GM12878 (cell line): Measurements from ENCODE around the gene OSBPL2. TPM values are rescaled to one million over a fixed set of nuclear protein-coding genes. Genes with fewer than 3 reads are reported as not detected.
A peak's percentile ranks its signal among the peaks of the same experiment; 100 is the strongest.

ENCODE experiments used
- ATF7 ChIP-seq: fragments of 450-650 bp; IDR thresholded peaks from 2 replicates; pipeline ENCODE4 v1.6.1; 2016; ENCODE audit warnings: low read depth, mild to moderate bottlenecking
- BHLHE40 ChIP-seq, 2 experiments: fragments of 450-650 bp in 1 of 2; IDR thresholded peaks; 2 replicates each; pipeline ENCODE4 v1.6.1; 2011 to 2017; ENCODE audit warnings: low read depth in 2 of 2, borderline replicate concordance in 1 of 2, improper control_type of control experiment in 1 of 2, low read length in 1 of 2, mild to moderate bottlenecking in 1 of 2
- GABPA ChIP-seq: IDR thresholded peaks from 2 replicates; pipeline ENCODE4 v1.6.1; 2014; ENCODE audit warnings: antibody characterized with exemption, low read depth, mild to moderate bottlenecking, inconsistent platforms
- JUNB ChIP-seq: IDR thresholded peaks from 2 replicates; pipeline ENCODE4 v1.6.1; 2016; ENCODE audit warnings: antibody characterized with exemption, mild to moderate bottlenecking
- MEF2B ChIP-seq: fragments of 450-650 bp; IDR thresholded peaks from 2 replicates; pipeline ENCODE4 v1.6.1; 2018; ENCODE audit warnings: mild to moderate bottlenecking, moderate library complexity; ENCODE audit not compliant: partially characterized antibody, poor library complexity, severe bottlenecking
- MYB ChIP-seq: fragments of 150-350 bp; IDR thresholded peaks from 2 replicates; pipeline ENCODE4 v1.6.1; 2014; ENCODE audit warnings: mild to moderate bottlenecking, low read depth, low read length, borderline replicate concordance
- NR2F1 ChIP-seq: fragments of 450-650 bp; conservative IDR thresholded peaks from 2 replicates; pipeline ENCODE4 v1.6.1; 2017; ENCODE audit warnings: mild to moderate bottlenecking
- NRF1 ChIP-seq: conservative IDR thresholded peaks from 2 replicates; pipeline ENCODE4 v1.6.1; 2011; ENCODE audit warnings: mild to moderate bottlenecking, low read depth, low read length, improper control_type of control experiment
- PML ChIP-seq: IDR thresholded peaks from 2 replicates; pipeline ENCODE4 v1.6.1; 2012; ENCODE audit warnings: low read length, inconsistent platforms
- POLR2A ChIP-seq: IDR thresholded peaks from 2 replicates; pipeline ENCODE4 v1.6.1; 2011; ENCODE audit warnings: low read depth, mild to moderate bottlenecking, low read length
- POLR2AphosphoS2 ChIP-seq: IDR thresholded peaks from 2 replicates; pipeline ENCODE4 v1.6.1; 2011; ENCODE audit warnings: low read depth, mild to moderate bottlenecking, low read length, improper control_type of control experiment, moderate library complexity
- RBBP5 ChIP-seq: fragments of 200-600 bp; sonication (generic); conservative IDR thresholded peaks from 2 replicates; pipeline ENCODE4 v1.6.1; 2016
- SIN3A ChIP-seq: IDR thresholded peaks from 2 replicates; pipeline ENCODE4 v1.6.1; 2012; ENCODE audit warnings: low read depth, low read length, improper control_type of control experiment
- SIX5 ChIP-seq: IDR thresholded peaks from 2 replicates; pipeline ENCODE4 v1.6.1; 2011; ENCODE audit warnings: mild to moderate bottlenecking, low read depth, low read length, moderate library complexity; ENCODE audit not compliant: severe bottlenecking
- SMARCA5 ChIP-seq: fragments of 450-650 bp; IDR thresholded peaks from 2 replicates; pipeline ENCODE4 v1.6.1; 2017; ENCODE audit warnings: mild to moderate bottlenecking
- STAT3 ChIP-seq: IDR thresholded peaks from 2 replicates; pipeline ENCODE4 v1.6.1; 2011; ENCODE audit warnings: low read depth, low read length, improper control_type of control experiment
- TARDBP ChIP-seq: IDR thresholded peaks from 2 replicates; pipeline ENCODE4 v1.6.1; 2016; ENCODE audit warnings: borderline replicate concordance
- TCF12 ChIP-seq: IDR thresholded peaks from 2 replicates; pipeline ENCODE4 v1.6.1; 2011; ENCODE audit warnings: low read depth, mild to moderate bottlenecking, low read length
- ZZZ3 ChIP-seq: IDR thresholded peaks from 2 replicates; pipeline ENCODE4 v1.6.1; 2011; ENCODE audit warnings: low read depth; ENCODE audit not compliant: control insufficient read depth, insufficient read length
- polyA plus RNA-seq, 11 experiments: library from polyadenylated mRNA; depleted of rRNA in 4 of 11; unstranded in 6 of 11; stranded (reverse) in 5 of 11; fragments of >200 nt; fragmentation: Nextera tagmentation in 4 of 11; fragmentation: Illumina TruSeq in 1 of 11; extraction: Ambion mirVana in 4 of 11; extraction: Trizol in 1 of 11; gene quantifications; 1 replicate in 1 of 11; 2 replicates in 10 of 11; pipeline versions ENCODE4 v1.2.1 to v1.2.3, GENCODE V29; 2011 to 2016; ENCODE audit warnings: inconsistent platforms in 2 of 11, missing spikeins in 2 of 11, low read depth in 1 of 11
- total RNA-seq, 4 experiments: library from RNA; depleted of rRNA in 3 of 4; stranded (reverse); fragments of >200 nt in 3 of 4; fragmentation: Illumina TruSeq in 1 of 4; extraction: Trizol in 1 of 4; gene quantifications; 2 replicates each; pipeline versions ENCODE4 v1.2.1 to v1.2.3, GENCODE V29; 2013 to 2021
- TF ChIP-seq, protein P1 (sequence below): fragments of 150-350 bp; IDR thresholded peaks from 2 replicates; pipeline ENCODE4 v1.6.1; 2016; ENCODE audit warnings: low read depth, low read length
- TF ChIP-seq, protein P2 (sequence below): fragments of 450-650 bp; formaldehyde crosslinking; IDR thresholded peaks from 2 replicates; pipeline ENCODE4 v1.5.0; 2022; ENCODE audit warnings: mild to moderate bottlenecking, missing genetic modification characterization
- TF ChIP-seq, protein P3 (sequence below): fragments of 450-650 bp; IDR thresholded peaks from 2 replicates; pipeline ENCODE4 v1.6.1; 2017; ENCODE audit warnings: low read depth, mild to moderate bottlenecking, moderate library complexity

The OSBPL2 gene
- total and polyA plus RNA-seq, 10 of the 15 experiments (the other 5 are each of a cell fraction or from before 2014, with no cell fraction given): 2.8 to 22.3 (median 14.7) TPM

DNA sequence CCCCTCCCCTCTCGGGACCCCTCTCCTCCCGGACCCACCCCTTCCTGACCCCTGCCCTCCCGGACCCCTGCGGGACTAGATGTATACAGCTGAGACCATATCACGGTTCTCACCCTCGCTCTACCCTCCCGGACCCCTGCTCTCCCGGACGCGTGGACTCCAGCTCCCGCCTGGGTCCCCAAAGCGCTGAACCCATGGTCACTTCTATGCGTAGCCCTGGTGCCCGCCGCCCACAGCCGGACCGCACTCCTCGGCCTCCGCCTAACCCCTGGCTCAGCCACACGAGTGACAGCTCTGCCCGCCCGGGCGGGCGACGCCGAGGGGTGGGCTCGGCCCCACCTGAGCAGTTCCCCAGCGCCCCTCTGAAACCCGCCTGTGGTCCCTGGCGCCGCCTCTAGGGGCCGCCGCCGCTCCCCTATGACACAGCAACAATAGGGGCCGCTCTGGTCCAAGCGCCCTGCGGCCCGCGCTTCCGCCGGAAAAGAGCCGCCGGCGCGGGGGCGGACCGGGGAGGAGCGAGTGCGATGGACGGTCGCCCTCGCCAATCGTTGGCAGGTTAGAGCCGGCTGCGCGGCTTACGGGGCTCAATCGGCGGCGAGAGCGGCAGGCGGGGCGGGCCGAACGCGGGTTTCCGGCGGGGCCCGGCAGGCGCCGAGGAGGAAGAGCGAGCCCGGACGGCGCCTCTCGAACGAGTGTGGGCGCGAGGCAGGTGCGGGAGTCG is 64.2 kb downstream of the OSBPL2 start, which contains the start of gene ADRM1 (continued):
- TF ChIP-seq, protein P1, sequence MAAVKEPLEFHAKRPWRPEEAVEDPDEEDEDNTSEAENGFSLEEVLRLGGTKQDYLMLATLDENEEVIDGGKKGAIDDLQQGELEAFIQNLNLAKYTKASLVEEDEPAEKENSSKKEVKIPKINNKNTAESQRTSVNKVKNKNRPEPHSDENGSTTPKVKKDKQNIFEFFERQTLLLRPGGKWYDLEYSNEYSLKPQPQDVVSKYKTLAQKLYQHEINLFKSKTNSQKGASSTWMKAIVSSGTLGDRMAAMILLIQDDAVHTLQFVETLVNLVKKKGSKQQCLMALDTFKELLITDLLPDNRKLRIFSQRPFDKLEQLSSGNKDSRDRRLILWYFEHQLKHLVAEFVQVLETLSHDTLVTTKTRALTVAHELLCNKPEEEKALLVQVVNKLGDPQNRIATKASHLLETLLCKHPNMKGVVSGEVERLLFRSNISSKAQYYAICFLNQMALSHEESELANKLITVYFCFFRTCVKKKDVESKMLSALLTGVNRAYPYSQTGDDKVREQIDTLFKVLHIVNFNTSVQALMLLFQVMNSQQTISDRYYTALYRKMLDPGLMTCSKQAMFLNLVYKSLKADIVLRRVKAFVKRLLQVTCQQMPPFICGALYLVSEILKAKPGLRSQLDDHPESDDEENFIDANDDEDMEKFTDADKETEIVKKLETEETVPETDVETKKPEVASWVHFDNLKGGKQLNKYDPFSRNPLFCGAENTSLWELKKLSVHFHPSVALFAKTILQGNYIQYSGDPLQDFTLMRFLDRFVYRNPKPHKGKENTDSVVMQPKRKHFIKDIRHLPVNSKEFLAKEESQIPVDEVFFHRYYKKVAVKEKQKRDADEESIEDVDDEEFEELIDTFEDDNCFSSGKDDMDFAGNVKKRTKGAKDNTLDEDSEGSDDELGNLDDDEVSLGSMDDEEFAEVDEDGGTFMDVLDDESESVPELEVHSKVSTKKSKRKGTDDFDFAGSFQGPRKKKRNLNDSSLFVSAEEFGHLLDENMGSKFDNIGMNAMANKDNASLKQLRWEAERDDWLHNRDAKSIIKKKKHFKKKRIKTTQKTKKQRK: peak; percentile 59; the same call in 1 of the 2 replicates
- TF ChIP-seq POLR2AphosphoS2 (no peak), STAT3 (no peak), NRF1 (0 out of 2 replicates have a peak, but pooled peaks have one; percentile 4), SMARCA5 (peak; percentile 86), BHLHE40 (IDR thresholded peaks at IDR 0.05; ENCODE audit: borderline replicate concordance in 1 of 2, low read depth in 2 of 2, low read length in 1 of 2) (peak; percentile 68), SIN3A (peak; percentile 2; the same call in 1 of the 2 replicates), TARDBP (no peak), NR2F1 (peak; percentile 68), ZZZ3 (no peak), ATF7 (no peak), MEF2B (peak; percentile 38), POLR2A (peak; percentile 91), SIX5 (peak; percentile 39), TCF12 (no peak), RBBP5 (no peak), GABPA (peak; percentile 90), PML (no peak), JUNB (no peak), MYB (no peak)
- TF ChIP-seq, protein P2, sequence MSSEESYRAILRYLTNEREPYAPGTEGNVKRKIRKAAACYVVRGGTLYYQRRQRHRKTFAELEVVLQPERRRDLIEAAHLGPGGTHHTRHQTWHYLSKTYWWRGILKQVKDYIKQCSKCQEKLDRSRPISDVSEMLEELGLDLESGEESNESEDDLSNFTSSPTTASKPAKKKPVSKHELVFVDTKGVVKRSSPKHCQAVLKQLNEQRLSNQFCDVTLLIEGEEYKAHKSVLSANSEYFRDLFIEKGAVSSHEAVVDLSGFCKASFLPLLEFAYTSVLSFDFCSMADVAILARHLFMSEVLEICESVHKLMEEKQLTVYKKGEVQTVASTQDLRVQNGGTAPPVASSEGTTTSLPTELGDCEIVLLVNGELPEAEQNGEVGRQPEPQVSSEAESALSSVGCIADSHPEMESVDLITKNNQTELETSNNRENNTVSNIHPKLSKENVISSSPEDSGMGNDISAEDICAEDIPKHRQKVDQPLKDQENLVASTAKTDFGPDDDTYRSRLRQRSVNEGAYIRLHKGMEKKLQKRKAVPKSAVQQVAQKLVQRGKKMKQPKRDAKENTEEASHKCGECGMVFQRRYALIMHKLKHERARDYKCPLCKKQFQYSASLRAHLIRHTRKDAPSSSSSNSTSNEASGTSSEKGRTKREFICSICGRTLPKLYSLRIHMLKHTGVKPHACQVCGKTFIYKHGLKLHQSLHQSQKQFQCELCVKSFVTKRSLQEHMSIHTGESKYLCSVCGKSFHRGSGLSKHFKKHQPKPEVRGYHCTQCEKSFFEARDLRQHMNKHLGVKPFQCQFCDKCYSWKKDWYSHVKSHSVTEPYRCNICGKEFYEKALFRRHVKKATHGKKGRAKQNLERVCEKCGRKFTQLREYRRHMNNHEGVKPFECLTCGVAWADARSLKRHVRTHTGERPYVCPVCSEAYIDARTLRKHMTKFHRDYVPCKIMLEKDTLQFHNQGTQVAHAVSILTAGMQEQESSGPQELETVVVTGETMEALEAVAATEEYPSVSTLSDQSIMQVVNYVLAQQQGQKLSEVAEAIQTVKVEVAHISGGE (CRISPR knock-in tag): no peak
- TF ChIP-seq, protein P3, sequence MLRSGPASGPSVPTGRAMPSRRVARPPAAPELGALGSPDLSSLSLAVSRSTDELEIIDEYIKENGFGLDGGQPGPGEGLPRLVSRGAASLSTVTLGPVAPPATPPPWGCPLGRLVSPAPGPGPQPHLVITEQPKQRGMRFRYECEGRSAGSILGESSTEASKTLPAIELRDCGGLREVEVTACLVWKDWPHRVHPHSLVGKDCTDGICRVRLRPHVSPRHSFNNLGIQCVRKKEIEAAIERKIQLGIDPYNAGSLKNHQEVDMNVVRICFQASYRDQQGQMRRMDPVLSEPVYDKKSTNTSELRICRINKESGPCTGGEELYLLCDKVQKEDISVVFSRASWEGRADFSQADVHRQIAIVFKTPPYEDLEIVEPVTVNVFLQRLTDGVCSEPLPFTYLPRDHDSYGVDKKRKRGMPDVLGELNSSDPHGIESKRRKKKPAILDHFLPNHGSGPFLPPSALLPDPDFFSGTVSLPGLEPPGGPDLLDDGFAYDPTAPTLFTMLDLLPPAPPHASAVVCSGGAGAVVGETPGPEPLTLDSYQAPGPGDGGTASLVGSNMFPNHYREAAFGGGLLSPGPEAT: no peak
